ENCODE measurements around the gene TRPM5. TPM values are rescaled to one million over a fixed set of nuclear protein-coding genes. Genes with fewer than 3 reads are reported as not detected.

The TRPM5 gene
- total RNA-seq, 2 experiments from 2014 or later, result not detected

DNA sequence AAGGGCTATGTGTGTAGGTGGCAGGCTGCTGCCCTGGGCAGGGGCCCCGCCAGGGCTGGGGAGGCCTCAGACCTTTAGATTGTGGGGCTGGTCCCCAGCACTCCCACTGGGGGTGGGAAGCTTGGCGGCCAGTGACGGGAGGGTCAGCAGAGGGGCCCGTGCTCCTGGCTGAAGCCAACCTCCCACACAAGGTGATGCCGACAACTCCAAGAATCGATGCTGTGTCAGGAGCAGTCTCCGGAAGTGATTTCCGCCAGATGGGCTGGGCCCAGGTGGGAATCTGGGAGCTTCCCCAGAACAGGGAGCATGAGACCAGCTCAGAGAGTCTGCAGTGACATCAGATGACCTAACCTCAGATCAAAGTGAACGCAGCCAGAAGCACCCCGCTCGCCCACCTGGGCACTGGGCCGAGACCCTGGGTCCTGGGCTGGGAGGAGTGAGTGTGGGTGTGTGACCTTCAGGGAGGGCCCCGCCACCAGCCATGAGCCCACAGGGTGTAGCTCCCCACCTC lies 7.7 kb downstream of the TRPM5 start:
- Mint-ChIP-seq H3K4me3 (no peak overlapping the region), H3K36me3 (ENCODE audit: low read depth) (no peaks in the 10 kb centered on the region), H3K27ac (no peak overlapping the region), H3K9me3 (no peaks in the 10 kb centered on the region), H3K4me1 (ENCODE audit: low read depth) (no peaks in the 10 kb centered on the region), H3K27me3 (no peaks in the 10 kb centered on the region)
- TF ChIP-seq, protein P1, sequence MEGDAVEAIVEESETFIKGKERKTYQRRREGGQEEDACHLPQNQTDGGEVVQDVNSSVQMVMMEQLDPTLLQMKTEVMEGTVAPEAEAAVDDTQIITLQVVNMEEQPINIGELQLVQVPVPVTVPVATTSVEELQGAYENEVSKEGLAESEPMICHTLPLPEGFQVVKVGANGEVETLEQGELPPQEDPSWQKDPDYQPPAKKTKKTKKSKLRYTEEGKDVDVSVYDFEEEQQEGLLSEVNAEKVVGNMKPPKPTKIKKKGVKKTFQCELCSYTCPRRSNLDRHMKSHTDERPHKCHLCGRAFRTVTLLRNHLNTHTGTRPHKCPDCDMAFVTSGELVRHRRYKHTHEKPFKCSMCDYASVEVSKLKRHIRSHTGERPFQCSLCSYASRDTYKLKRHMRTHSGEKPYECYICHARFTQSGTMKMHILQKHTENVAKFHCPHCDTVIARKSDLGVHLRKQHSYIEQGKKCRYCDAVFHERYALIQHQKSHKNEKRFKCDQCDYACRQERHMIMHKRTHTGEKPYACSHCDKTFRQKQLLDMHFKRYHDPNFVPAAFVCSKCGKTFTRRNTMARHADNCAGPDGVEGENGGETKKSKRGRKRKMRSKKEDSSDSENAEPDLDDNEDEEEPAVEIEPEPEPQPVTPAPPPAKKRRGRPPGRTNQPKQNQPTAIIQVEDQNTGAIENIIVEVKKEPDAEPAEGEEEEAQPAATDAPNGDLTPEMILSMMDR (IDR thresholded peaks at IDR 0.05), result no peak
- POLR2A ChIA-PET, result no interaction called here
- DNase-seq (no peak), ATAC-seq (no peak)
- intact Hi-C loops (cut with micrococcal nuclease), result no loop called here
- CTCF ChIA-PET, result interaction anchor here (1.1 to 1.3 kb wide), 3 partner anchors 94 to 455 kb away, joined by 3 to 5 read pairs (median 4); no protein-coding TSS in a partner anchor

DNA sequence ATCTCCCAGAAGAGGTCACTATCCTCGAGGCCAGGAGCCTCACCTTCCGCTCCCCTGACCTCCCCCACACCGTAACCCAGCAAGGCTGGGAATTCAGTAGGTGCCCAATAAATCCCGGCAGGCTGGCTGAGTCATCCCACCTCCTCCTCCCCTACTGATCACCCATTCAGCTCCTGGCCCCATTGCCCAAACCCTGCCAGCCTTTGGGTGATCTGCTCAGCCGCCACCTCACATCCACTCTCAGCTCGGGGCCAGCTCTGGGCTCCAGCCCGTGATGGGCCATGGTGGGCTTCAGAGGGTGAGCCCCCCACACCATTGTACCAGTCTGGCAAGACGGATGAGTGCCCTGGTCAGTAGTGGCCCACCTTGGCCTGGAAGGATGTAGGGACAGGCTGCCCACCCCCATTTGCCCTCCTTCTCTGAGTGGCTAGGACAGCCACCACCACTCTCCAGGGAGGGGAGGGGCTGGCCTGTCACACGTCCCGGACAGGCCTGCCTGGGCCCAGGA lies 8.2 kb downstream of the TRPM5 start:
- no peaks in the 10 kb centered on the region for H3K4me1 Mint-ChIP-seq (ENCODE audit: low read depth)
- H3K4me3 Mint-ChIP-seq, result no peak overlapping the region
- POLR2A ChIA-PET, result no interaction called here
- no peak overlapping the region for H3K27ac Mint-ChIP-seq
- H3K9me3 Mint-ChIP-seq, result no peaks in the 10 kb centered on the region
- H3K27me3 Mint-ChIP-seq, result no peaks in the 10 kb centered on the region
- DNase-seq, result no peak
- TF ChIP-seq, protein P1 (IDR thresholded peaks at IDR 0.05), result no peak
- no peak for ATAC-seq
- no peaks in the 10 kb centered on the region for H3K36me3 Mint-ChIP-seq (ENCODE audit: low read depth)
- CTCF ChIA-PET, result interaction anchor here (1.2 kb wide), 1 partner anchor 95 kb away, joined by 3 read pairs; no protein-coding TSS in a partner anchor
- intact Hi-C loops (cut with micrococcal nuclease), result no loop called here

DNA sequence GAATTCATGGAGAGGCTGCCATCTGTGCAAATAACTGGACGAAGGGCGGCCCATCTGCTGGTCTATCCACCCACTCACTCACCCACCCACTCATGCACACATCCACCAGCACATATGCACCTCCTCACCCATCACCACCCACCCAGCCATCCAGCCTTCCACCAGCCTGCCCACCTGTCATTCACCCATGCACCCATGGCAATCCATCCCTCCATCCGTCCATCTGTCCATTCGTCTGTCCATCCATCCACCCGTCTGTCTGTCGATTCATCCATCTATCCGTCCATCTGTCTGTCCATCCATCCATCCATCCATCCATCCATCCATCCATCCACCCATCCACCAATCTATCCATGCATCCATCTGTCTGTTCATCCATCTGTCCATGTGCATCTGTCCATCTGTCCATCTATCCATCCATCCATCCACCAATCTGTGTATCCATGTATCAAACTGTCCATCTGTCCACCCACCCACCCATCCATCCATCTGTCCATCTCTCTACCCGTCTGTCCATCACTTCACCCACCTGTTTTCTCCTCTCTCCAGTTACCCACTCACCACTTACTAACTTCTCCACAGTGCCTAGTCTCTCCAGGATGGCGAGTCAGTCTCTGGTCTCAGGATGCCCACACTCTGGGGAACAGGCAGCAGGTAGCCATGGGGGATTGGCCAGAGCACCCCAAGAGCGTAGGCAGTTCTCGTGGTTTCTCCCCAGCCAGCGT lies 8.9 kb downstream of the TRPM5 start:
- Mint-ChIP-seq H3K36me3 (ENCODE audit: low read depth) (no peaks in the 10 kb centered on the region), H3K27me3 (no peaks in the 10 kb centered on the region), H3K27ac (no peak overlapping the region), H3K4me3 (no peak overlapping the region), H3K4me1 (ENCODE audit: low read depth) (no peaks in the 10 kb centered on the region), H3K9me3 (no peaks in the 10 kb centered on the region)
- ChIA-PET CTCF (no interaction called here), POLR2A (no interaction called here)
- no peak for DNase-seq
- TF ChIP-seq, protein P1 (IDR thresholded peaks at IDR 0.05), result no peak
- ATAC-seq, result no peak
- intact Hi-C loops (cut with micrococcal nuclease), result no loop called here

DNA sequence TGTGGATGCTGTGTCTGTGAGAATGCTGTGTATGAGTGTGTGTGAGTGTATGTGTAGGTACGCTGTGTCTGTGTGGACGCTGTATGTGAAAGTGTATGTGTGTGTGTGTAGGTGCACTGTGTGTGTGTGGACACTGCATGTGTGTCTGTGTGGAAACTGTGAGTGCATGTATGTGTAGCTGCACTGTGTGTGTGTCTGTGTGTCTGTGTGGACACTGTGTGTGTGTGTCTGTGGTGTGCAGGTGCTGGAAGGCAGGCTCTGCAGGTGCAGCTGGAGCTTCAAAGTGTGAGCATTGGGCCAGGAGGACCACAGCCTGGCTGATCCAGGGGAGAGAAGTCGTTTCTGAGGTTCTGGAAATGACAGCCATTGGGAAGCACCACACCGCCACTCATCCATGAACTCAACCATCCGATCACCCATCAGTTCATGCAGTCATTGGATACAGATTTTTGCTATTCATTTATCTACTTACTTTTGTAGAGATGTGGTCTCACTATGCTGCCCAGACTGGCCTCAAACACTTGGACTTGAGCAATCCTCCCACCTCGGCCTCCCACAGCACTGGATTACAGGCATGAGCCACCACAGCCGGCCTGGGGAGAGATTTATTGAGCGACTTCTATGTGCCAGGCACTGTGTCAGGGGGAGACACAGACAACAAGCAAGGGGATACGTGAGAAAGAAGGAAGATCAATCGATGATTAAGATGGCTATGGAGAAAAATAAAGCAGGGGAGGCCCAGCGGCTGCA lies 9.6 kb downstream of the TRPM5 start:
- CTCF ChIA-PET, result no interaction called here
- no peak overlapping the region for H3K4me3 Mint-ChIP-seq
- POLR2A ChIA-PET, result no interaction called here
- H3K9me3 Mint-ChIP-seq, result no peaks in the 10 kb centered on the region
- no peaks in the 10 kb centered on the region for H3K4me1 Mint-ChIP-seq (ENCODE audit: low read depth)
- H3K27me3 Mint-ChIP-seq, result no peaks in the 10 kb centered on the region
- TF ChIP-seq, protein P1 (IDR thresholded peaks at IDR 0.05), result no peak
- ATAC-seq (no peak), DNase-seq (no peak)
- intact Hi-C loops (cut with micrococcal nuclease), result no loop called here
- H3K36me3 Mint-ChIP-seq (ENCODE audit: low read depth), result no peaks in the 10 kb centered on the region
- H3K27ac Mint-ChIP-seq, result no peak overlapping the region

DNA sequence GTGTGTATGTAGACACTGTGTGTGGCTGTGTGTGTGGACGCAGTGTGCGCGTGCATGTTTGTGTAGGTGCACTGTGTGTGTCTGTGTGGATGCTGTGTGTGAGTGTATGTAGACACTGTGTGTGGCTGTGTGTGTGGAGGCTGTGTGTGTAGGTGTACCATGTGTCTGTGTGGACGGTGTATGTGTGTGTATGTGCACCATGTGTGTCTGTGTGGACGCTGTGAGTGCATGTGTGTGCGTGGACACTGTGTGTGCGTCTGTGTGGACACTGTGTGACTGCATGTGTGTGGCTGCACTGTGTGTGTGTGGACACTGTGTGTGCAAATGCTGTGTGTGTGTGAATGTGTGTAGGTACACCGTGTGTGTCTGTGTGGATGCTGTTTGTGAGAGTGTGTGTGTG lies 10.3 kb downstream of the TRPM5 start:
- H3K36me3 Mint-ChIP-seq (ENCODE audit: low read depth), result no peaks in the 10 kb centered on the region
- POLR2A ChIA-PET, result no interaction called here
- TF ChIP-seq, protein P1 (IDR thresholded peaks at IDR 0.05), result no peak
- DNase-seq (no peak), ATAC-seq (no peak)
- CTCF ChIA-PET, result no interaction called here
- H3K9me3 Mint-ChIP-seq, result no peaks in the 10 kb centered on the region
- H3K27me3 Mint-ChIP-seq, result no peaks in the 10 kb centered on the region
- H3K4me3 Mint-ChIP-seq, result no peak overlapping the region
- no peaks in the 10 kb centered on the region for H3K4me1 Mint-ChIP-seq (ENCODE audit: low read depth)
- H3K27ac Mint-ChIP-seq, result no peak overlapping the region
- intact Hi-C loops (cut with micrococcal nuclease), result no loop called here

Measured in activated CD8-positive, alpha-beta T cell treated with anti-CD3 and anti-CD28 coated beads for 36 hours (primary cell).